GM12801 (cell line): ENCODE measurements around the gene KCTD2.

Source experiments
- TF ChIP-seq, protein P1 (sequence below): IDR thresholded peaks from one replicate; pipeline ENCODE4 v1.5.1; 2011; ENCODE audit warnings: control low read depth; ENCODE audit not compliant: insufficient read length; ENCODE audit errors: extremely low read depth

KCTD2 gene

DNA sequence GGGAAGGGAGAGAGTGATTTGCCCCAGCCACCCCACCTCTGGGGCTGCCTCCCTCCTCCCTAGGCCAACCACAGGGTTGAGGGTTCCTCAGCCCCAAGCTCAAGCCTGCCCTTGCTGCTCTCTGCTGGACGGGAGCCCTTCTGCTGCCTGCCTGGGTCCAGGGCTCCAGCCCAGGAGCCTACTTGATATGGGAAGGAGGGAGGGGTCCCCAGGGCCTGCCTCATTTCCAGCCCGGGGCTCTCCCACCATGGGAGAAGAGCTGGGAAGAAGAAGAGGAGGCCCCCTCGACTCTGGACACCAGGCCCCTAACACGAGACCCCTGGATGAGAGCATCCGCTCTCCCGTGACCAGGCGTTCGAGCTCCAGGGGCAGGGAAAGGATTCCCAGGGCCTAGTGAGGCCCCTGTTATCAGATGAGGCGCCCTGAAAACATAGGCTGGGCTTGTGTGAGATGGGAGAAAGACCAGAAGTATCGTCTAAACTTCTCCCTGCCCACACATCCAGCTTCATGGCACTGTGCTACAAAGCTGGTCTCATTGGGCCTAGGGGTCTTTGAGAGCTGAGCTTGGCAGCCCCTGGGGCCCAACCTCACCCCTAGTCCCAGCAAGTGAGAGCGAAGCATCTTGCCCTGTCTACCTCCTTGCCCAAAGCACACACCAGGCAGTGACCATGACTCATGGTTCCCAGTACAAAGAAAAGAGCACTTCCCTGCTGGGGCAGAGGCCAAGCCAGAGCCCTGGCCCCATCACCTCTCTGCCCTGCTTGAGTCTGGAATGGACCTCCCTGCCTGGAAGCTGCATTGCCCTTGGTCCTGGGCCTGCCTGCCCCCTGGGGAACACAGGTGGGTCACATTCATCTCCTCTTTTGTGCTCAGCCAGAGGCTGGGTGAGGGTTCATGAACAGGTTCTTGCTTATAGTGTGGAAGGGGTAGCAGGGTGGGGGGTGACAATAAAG lies 41.7 kb downstream of the KCTD2 start:
- TF ChIP-seq, protein P1, sequence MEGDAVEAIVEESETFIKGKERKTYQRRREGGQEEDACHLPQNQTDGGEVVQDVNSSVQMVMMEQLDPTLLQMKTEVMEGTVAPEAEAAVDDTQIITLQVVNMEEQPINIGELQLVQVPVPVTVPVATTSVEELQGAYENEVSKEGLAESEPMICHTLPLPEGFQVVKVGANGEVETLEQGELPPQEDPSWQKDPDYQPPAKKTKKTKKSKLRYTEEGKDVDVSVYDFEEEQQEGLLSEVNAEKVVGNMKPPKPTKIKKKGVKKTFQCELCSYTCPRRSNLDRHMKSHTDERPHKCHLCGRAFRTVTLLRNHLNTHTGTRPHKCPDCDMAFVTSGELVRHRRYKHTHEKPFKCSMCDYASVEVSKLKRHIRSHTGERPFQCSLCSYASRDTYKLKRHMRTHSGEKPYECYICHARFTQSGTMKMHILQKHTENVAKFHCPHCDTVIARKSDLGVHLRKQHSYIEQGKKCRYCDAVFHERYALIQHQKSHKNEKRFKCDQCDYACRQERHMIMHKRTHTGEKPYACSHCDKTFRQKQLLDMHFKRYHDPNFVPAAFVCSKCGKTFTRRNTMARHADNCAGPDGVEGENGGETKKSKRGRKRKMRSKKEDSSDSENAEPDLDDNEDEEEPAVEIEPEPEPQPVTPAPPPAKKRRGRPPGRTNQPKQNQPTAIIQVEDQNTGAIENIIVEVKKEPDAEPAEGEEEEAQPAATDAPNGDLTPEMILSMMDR: no peak

GRCh38 chr17:75090871-75091854 lies 44.1 kb downstream of the KCTD2 start:
- TF ChIP-seq, protein P1: no peak

DNA sequence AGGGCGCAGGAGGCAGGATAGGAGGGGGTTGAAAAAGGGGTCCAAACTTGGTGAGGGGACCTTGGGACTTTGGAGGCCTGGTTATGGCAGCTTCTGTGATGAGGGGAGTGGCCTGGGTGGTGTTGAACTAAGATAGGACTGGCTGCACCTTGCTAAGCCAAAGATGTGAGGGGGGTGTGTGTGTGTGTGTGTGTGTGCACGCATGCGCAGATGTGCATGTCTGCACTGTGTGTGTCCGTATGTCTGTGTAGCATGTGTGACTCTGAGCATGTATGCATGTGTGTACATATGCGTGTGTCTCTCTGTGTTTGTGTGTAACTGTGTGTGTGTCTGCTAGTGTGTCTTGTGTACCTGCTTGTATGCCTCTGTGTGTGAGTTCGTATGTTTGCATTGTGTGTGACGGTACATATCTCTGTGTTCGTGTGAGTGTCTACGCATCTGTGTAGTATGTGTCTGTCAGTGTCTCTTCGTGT lies 44.9 kb downstream of the KCTD2 start:
- TF ChIP-seq, protein P1: no peak

GRCh38 chr17:75093548-75094158 lies 46.6 kb downstream of the KCTD2 start:
- TF ChIP-seq, protein P1: no peak

GRCh38 chr17:75094871-75095399 lies 47.9 kb downstream of the KCTD2 start:
- TF ChIP-seq, protein P1: no peak

DNA sequence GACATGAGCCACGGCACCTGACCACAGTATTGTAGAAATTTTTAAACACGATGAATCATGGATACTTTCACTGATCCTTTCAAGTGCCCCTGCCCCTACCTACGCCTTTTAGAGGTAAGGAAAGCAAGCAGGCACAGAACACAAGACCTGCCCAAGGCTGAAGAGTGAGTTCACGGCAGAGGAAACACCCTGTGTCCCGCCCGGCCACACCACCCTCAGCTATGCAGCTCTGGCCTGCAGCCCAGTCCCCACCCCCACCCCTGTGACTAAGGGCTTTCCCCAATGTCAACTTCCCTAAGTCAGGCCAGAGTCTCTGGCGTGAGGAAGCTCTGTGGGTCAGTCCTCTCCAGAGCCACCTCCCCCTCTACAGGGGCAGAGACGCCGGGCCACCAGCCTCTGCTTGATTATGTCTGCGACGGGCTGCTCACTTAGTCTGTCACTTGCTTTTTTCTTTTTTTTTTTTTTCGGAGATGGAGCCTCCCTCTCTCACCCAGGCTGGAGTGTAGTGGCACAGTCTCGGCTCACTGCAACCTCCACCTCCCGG lies 49.1 kb downstream of the KCTD2 start:
- TF ChIP-seq, protein P1: no peak
